Heart left ventricle (tissue), 13 donors: Measurements from ENCODE around the gene NFIA.

Source experiments
- CTCF ChIP-seq, 12 donors: fragments of 200-600 bp; sonication (generic) in 4 of 12; IDR thresholded peaks; one replicate each; pipeline versions ENCODE4 v1.5.0 to v1.8.0; 2018 to 2022; ENCODE audit warnings: antibody characterized with exemption in 12 of 12, mild to moderate bottlenecking in 5 of 12
- POLR2A ChIP-seq, 2 donors: fragments of 450-650 bp; IDR thresholded peaks; one replicate each; pipeline ENCODE4 v1.6.1; 2017; ENCODE audit warnings: antibody characterized with exemption in 2 of 2, mild to moderate bottlenecking in 2 of 2, moderate library complexity in 2 of 2
- donor health status: ischemic (EF 13 %, LVEDD 7.1; RV severe dilation, severe dysfunction).
- donor health status: DM: no; HTN: yes; CAD: no.
- donor health status: DM: no; HTN: no; CAD: no.
- donor health status: ischemic (EF 25% LVEDD 6.9; RV normal size, moderate dysfunction).
- donor health status: ischemic (EF 25% LVEDD 5.7; RV mildly dilated, moderate dysfunction).
- donor health status: ischemic (EF 35%, LVEDD 5.7; RV mildly dilated, moderate dysfunction).
- donor health status: nonischemic (EF 11% LVEDD 7.7; RV severe dilation, severe dysfunction).
- donor health status: DM: yes; HTN: yes; CAD: no.
- donor health status: PGD.
- donor health status: ischemic (EF 29% LVEDD 5.4; RV normal size, mild dysfunction).
- donor health status: nonischemic (EF 23%, LVEDD 6.1; RV moderate dilation, normal function).

- TF ChIP-seq POLR2A (IDR thresholded peaks at IDR 0.05), result no peak
- TF ChIP-seq CTCF (IDR thresholded peaks at IDR 0.05), result no peak
Observed at GRCh38 chr1:61284936-61285335, 202.6 kb downstream of the NFIA start.
